Measurements from ENCODE around the gene ACE.

ACE gene

GRCh38 chr17:63476854-63477479 is at the start of gene ACE:
ACE (plus strand) TSS chr17:63477061; CDS start chr17:63477095, 34 bp downstream.
- DNase-seq, result peak; percentile 55

GRCh38 chr17:63429766-63430165 is 47.1 kb upstream of the ACE start:
- no peak for DNase-seq

DNA sequence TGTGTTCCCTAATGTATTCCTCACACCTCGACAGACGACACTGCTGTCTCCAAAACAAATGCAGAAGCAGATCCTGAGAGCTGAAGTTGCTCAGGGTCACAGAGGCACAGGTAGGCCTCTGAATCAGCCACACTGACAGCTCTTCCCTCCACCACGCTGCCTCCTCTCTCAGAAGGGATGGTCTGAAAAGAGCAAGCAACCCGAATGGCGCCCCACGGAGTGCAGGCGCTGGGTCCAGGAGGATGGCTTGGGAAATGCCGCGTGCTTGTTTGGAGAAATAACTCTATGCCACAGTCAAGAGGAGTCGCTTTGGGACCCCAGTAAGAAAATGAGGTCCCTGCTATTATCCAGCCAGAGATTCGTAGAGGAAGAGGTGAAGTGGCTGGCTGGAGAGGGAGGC is 46.6 kb upstream of the ACE start:
- no peak for DNase-seq

- no peak for DNase-seq
Measured at GRCh38 chr17:63431618-63431938, 45.3 kb upstream of the ACE start.

DNA sequence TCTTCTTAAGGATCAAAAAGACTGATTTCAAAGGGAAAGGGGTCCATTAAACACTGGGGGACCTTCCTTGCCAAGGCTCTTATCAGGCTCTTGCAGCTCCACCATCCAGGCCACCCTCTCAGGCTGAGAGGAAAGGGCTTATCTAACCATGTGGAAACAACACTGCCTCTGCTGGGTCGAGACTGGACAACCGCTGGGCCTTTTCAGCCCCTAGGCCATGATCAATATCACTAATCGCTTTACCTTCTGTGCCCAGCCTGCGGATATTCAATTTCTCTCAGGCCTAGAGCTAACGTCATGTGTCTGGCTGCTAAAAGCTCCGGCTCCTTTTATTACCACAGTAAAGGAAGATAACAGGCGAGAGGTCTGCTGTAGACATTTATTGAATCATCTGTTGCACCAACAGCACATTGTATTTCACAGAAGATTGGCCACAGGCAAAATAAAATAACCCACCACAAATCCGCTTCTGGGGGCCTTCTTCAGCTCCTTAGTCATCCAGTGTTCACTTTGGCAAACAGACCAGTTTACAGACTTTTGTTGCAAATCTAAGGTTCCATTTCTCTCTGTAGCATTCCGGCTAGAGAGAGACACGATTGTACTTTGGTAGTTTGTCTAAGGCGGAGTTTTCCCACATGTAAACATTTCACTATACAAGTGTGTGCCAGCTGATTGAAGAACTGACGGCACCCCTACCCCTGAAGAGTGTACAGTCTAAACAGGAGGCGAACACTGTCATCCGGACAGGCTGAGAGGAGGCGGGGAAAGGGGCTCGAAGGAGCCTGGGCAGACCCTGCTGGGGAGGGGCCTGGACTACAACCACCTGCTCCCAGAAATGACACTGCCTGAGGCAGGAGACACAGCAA is 44.7 kb upstream of the ACE start:
- no peak for DNase-seq

GRCh38 chr17:63433746-63434591 is 42.9 kb upstream of the ACE start:
- DNase-seq, result peak; percentile 78

DNA sequence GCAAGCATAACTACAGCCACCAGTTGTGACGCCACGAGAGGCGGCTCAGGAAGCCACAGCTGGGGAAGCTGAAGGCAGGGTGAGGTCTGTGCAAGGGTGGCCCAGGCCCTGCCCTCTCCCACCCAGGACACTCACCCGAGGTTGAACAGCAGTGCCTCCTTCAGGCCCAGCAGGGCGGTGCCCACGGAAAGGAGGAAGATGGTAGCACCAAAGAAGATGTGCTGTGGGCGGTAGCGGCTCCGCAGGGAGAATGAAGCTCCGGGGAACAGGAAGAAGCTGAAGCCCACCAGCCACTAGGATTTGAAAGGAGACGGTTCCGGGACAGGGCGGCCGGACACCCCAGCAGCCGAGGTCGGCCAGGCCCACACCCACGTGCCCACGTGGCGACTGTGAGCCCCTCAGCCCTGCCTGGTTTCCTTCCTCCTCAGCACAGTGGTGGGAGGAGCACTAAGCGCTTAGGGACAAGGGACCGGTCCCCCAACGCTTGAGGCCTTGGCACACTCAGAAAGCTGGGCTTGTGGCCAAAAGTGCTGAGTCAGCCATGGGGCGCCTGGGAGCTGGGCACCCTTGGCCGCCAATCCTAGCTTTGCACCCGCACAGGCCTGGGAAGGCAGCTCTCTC is 41.8 kb upstream of the ACE start:
- no peak for DNase-seq

DNA sequence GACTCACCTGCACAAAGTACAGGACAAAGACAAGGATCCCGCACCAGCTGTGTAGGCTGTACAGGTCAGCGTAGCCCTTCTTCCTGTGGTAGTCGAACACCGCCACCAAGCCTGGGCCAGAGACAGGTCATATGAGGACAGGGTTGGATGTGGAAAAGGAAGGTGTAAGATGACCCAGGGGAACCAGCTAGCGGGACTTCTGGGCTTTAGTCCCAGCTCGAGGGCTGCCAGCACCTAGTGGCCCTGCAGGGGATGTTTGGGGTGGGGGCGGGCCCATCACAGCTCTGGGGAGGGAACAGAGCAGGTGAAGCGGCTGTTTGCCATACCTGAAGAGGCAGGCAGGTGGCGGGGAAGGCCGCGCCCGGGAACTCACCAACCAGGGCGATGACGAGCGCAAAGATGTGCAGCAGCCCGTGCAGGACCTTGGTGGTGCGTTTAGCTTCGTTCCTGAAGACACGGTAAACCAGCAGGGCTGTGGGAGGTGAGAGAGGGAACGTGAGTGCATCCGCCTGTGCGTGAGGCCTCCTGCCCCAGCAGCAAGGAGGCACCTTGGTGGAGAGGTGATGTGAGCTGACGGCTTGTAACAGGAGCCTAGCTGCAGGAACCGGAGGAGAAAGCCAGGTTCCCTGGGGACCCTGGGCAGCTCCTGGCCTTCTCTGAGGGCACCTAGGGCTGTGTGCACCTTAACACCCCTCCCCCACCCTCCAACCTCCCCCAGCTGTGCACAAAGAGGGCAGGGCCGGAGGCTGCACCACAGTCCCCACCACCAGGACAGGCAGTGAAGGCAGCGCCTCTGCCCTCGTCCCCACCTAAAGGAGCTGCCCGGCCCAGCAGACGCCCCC is 41.0 kb upstream of the ACE start:
- DNase-seq, result no peak

DNA sequence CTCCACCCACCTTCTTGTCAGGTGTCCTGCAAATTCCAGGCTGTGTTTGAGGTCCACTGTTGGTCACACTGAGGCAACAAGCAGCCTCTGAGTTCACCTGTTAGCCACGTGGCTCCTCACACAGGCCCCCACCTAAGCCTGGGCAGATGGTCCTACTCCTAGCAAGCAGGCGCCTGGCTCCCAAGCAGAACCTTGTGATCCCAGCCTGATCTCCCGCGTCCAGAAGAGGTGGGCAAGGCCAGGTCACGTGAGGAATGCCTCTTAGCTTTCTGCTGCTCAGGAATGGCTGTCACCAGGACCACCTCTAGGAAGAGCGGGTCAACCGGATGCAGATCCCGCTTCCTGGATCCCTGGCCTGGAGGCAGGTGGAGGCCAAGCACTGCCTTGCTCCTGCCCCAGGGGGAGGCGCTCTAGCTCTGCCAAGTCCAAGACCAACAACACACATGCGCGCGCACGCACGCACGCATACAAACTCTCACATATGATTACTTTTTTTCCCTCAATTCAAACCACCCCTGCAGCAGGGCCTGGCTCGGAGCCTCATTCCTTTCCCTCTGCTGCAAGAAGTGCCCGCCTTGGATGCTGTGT is 40.2 kb upstream of the ACE start:
- no peak for DNase-seq

DNA sequence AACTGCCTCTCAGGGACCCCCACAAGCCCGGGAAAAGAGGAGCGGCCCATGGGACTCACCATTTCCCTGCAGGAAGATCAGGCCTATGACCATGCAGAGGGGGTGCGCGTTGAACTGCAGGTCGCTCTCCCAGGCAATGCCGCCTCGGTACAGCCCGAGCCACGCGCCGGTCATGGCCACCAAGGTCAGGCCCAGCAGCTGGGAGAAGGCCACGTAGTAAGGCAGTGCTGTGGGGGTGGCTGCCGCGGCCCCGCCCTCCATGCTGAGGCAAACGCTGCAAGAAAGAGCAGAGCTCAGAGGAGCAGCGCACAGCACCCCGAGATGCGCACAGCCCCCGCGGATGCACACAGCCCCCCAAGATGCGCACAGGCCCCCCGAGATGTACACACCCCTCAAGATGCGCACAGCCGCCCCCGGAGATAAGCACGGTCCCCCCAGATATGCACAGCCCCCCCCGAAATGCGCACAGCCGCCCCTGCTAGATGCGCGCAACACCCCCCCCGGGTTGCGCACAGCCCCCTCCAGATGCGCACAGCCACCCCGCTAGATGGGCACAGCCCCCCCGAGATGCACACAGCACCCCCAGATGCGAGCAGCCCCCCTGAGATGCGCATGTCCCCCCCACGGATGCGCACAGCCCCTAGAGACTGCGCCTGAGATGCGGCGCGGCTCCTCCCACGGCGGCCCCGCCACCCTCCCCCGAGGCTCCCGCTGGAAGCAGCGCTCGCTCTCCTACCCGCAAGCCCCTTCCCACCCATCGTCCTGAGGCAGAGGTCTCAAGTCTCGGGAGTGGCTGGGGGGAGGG is 39.4 kb upstream of the ACE start:
- no peak for DNase-seq

DNA sequence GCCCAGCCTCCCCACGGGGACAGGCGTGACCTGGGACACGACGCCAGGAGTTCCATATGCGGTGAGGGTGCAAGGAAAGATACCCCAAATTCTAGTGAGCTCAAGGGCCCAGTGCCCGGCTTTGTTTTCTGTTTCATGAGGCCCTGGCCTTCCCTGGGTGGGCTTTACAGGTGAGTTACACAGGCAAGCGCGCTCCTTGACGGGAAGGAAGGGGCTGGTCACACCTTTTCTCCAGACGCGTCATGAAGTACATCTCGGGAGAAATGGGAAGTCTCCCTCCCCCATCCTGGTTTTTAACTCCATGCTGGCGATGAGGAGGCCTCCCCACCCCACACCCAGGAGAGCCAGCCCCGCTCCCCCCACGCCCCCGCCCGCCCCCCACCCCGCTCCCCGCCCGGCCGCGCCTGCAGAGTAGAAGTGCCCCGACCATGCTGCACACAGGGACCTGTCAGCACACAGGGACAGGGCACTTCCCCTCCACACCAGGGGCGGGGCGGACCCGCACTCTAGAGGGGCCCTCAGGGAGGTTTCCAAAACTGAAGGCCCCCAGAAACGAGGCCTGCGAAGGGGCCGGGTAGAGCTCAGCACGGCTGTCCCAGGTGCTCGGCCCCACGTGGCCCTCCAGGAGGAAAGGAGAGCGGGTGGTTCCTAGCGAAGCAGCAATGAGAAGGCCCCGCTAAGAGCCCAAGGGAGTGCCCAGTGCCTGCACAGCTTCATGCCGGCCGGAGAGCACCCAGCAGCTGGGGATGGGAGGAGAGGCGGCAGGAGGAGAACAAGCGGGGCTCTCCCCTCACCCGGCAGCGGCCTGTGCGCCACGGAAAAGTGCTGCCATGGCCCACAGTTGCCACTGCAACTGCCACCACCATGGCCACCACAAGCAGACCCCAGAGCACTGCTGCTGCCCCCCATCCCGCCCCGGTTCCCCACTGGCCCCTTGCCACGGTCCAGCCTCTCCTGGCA is 38.5 kb upstream of the ACE start:
- DNase-seq, result no peak

DNA sequence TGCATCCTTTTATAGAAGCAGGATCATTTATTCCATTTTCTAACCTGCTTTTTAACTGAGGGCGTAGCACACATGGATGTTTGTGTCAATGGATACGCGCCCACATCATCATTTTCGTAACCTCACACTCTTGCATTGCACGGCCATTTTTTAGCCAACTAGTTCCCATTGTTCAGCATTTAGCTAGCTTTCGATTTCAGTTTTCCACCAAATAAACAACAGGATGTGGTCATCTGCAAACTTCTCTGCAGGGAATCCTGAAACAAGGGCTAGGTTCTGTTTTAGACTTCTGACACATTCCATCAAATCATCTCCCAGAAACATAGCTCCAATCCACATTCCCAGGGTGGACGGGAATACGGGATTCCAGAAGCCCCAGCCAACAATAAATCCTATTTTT is 37.2 kb upstream of the ACE start:
- DNase-seq, result no peak

- DNase-seq, result no peak
Measured at GRCh38 chr17:63440127-63440769, 36.6 kb upstream of the ACE start.

- no peak for DNase-seq
Measured at GRCh38 chr17:63440770-63441335, 36.0 kb upstream of the ACE start.

DNA sequence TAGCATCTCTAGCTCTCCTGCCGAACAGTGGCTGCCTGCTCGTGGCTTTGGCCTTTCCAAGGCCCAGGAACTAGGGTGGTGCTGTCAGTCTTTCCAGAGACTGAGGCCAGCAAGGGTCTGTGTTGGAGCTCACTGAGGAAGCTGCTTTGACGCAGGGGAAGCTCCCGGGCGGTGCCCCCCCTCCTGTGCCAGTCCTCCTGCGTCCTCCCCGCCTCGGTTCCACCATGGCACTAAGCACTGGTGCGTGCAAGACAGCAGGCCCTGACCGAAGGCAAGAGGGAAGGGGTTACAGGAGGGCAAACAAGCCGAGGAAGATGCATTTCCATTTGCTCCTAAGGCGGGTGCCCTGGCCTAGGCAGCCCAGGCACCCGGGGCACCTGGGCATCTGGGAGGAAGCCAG is 35.2 kb upstream of the ACE start:
- no peak for DNase-seq

GRCh38 chr17:63442074-63442473 is 34.8 kb upstream of the ACE start:
- no peak for DNase-seq

DNA sequence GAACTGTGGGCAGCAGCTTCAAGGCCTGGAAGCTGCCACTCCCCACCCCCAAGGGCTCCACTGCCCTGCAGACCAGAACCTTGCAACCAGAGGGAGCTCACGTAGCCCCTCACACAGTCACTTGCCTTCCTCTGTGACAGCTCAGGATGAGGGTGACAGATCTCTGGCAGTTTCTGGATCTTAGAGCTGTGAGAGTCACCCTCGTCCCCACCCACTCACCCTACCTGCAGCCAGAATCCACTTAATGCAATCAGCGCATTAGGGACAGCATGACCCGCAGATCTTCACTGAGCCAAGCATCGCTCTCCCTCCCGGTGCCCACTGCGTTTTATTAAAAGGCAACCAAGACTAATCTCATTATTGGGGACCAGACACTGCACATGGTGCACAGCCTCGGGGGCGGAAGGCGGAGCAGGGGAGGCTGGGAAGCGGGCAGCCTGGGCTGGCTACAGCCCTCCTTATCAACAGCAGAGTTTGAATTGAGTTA is 34.3 kb upstream of the ACE start:
- DNase-seq, result no peak

DNA sequence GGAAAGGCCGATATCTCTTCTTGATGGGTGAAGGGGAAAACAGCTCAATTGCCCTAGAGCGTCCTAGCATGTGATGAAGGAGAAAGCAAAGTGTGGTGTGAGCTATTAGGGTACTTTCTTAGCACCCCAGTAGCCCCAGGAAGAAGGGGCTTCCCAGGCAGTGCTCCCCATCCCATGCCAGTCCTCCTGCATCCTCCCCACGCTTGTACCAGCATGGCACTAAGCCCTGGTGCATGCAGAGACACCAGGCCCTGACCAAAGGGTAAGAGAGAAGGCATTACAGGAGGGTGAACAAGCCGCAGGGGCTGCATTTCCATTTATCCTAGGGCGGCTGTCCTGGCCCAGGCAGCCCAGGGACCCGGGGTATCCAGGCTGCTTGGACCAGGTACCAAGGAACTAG is 33.8 kb upstream of the ACE start:
- no peak for DNase-seq

- no peak for DNase-seq
Measured at GRCh38 chr17:63444457-63444856, 32.4 kb upstream of the ACE start.

Data from femur (tissue), 1 donor.